C4-2B (cell line): Measurements from ENCODE around the gene PAQR5.

Experiments
- CTCF ChIP-seq: fragments of 450-650 bp; conservative IDR thresholded peaks from 2 replicates; pipeline ENCODE4 v1.5.1; 2017; ENCODE audit warnings: mild to moderate bottlenecking
- ZFX ChIP-seq: fragments of 450-650 bp; IDR thresholded peaks from 2 replicates; pipeline ENCODE4 v1.6.1; 2017

- TF ChIP-seq CTCF (no peak), ZFX (no peak)
Measured at GRCh38 chr15:69275074-69275670, 23.5 kb upstream of the PAQR5 start.
